Measurements from ENCODE around the gene EMCN.
"Not testable (repeated sequence)": the region's sequence is repeated elsewhere in the genome, so short reads cannot be mapped to it uniquely, and the experiment has no call there.

The EMCN gene

DNA sequence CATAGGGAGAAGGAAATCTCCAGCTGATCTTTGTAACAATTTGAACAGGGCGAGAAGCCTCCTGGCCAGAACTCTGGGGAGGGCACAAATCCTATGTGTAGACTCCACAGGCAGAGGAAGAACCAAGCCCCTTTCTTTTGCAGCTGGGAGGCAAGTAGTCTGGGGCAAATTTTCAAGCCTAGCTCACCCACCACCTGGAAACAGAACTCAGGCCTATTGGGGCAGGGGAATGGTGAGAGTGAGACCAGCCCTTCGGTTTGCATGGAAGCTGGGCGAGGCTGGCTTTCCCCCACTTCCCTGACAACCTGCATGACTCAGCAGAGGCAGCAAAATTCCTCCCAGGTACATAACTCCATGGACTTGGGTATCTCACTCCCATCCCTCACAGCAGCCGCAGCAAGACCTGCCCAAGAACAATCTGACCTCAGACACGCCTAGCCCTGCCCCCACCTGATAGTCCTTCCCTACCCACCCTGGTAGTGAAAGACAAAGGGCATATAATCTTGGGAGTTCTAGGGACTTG, 138.2 kb downstream of the EMCN start:
- no peak for DNase-seq (ENCODE audit: low spot score)

DNA sequence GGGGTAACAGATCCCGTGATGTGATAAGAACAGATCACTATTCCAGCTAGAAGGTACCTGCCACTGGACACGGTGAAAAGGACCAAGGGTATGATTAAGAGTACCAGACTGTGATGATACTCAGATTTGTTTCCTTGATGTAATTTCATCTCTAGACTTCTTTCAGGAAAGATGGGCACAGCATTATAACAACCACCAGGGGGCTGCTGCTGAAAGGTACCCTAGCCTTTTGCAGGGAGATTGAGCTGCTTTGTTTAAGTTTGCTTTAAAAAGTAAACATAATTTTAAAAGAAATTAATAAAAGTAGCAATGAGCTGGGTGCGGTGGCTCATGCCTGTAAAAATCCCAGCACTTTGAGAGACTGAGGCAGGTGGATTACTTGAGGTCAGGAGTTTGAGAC, 145.4 kb downstream of the EMCN start:
- DNase-seq (ENCODE audit: low spot score): no peak

DNA sequence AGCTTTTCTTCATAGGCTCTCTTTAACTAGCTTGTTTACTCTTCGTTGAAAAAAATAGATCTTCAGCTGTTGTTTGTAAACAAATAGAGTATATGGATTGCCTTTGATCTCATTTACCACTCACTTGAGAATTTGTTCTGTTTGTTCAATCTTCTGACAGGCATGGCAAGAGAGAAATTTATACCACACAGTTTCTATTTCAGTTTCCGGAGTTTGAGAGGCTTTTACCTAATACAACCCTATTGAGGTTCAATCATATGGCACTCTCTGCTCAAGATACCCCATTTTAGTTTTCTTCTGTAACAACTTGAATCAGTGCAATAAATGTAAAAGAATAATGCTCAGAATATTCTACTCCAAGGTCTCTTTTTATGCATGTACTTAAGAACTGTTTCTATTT, 148.0 kb downstream of the EMCN start:
- no peak for DNase-seq (ENCODE audit: low spot score)

DNA sequence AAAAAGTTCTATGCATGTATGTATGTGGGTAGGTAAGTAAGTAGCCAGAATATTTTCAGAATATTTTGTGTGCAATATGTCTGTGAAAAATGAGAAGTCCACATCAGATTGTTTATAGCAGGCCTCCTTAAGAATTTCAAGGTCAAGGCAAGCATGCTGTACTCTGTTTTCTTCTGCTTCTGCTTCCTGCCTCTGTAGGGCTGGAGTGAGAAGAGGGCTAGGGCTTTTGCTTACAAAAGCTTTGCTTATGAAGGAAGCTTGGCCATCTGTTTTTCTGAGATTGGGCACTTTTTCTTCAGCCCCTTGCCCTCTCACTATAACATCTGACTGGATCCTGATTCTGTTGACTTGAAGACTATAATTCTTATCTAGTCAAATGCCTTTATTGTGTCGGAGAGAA, 150.4 kb downstream of the EMCN start:
- DNase-seq (ENCODE audit: low spot score): no peak

DNA sequence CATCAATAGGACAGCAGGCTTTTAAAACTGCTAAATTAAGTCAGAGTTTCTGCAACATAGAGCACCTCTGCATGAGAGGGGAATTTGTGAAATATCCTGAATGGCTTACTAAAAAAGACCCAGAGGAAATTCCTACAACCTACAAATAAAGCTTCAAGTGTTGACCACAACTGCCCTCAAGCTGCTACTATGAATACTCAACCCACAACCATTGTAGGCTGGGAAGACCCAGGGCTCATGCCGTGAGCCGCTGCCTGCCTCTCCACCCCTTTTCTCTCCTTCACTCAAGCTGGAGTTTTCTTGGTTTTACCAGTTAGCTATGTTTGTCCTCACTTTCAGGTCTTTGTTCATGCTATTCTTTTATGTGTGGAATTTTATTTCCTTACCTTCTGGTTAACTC, 151.6 kb downstream of the EMCN start:
- DNase-seq (ENCODE audit: low spot score): no peak

DNA sequence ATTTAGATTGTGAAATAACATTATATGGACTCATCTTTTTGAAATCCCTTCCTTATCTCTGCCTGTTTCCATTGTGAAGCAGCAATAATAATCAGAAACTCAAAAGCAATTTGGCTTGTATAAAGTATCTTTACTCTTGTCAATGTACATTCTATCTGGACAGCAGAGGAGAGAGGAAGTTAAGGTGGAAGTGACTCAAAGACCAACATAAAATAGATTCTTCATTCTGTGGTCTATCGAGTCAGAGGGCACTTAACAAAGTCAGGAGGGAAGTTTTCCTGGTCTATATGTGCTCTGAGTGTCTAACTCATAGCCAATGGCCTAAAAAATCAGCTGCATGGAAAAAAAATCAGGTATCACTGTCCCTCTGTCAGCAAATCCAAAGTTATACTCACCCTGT, 155.5 kb downstream of the EMCN start:
- no peak for DNase-seq (ENCODE audit: low spot score)

DNA sequence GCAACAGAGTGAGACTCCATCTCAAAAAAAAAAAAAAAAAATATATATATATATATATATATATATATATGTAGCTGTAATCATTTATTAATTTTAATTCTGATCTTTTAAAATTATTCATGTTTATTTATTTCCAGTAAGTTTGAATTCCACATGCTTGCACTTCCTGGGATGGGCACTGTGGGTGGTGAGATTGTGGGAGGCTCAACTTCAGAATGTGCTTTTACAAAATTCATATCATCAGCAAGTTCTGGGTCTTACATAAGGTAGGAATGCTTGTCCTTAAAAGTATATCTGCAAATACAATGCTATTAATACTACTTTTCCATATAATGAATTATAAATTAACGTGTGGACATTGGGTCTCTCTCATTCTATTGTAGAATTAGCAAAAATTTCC, 156.5 kb downstream of the EMCN start:
- DNase-seq (ENCODE audit: low spot score): no peak

DNA sequence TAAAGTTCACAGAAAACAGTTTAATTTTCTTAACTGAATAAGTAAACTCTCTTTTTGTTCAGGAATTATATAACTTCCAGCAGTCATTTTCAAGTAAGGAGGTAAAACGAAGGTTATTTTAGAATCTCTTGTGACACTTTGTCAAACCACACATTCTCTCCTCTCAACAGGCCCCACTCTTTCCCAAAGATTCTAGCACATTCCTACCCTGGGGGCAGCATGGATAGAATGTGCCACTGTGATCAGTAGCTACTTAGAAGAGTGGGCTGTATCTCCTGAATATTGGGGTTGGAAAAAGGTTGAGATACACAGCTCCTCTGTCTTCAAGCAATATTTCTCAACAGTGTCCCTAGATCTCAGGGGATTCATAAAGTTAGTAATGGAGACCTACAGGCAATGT, 157.6 kb downstream of the EMCN start:
- DNase-seq (ENCODE audit: low spot score): no peak

DNA sequence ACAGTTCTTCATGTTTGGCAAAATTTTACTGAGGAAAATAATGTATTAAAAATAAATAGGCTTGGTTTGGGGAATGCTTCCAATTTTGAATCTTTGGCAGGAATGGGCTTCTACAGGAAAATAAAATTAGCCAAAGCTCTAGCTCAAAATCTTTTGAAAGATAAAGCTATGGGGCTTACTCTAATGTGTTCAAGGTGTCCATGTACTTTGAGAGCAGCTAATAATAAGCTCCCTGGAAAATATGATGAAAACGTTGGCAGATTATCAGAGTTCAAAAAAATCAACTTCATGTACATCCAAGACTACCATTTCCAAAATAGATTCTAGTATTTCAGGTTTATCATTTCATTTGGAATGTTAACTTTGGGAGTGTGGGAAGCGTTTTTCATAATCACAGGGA, 158.4 kb downstream of the EMCN start:
- DNase-seq (ENCODE audit: low spot score): no peak

DNA sequence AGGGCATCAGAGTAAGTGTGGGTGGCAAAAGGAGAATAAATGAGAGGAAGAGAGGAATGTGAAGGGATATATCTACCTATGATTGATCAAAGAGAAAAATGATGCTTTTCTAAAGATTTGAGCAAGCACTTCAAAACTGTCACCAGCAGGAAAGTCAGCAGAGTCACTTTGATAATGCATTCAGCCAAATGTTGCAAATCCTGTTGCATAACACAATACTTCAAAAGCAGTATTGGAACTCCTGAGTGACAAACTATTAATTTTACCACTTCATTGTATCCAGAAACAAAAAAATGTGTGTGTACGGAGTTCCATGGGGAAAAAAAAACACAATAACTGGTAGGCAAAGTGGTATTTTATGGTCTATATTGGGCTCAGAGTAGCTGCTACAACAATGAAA, 160.3 kb downstream of the EMCN start:
- DNase-seq (ENCODE audit: low spot score): no peak

DNA sequence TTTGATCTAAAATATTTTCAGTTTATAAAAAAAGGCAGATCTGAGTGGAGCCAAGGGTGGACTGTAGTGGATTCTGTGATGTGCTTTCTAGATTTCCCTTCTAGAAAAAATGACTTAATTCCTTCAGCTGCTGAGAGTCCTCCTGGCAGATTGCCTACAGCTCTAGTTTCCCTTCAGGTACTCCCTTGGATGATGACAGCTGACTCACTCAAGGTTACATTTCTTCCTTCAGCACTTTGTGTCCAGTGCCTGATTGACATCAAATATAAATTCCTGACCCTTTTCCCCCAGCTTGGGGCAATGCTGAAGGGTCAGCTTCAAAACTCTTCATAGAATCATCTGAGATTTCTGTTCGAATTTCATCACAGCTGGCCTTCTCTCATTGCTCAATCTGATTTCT, 161.7 kb downstream of the EMCN start:
- no peak for DNase-seq (ENCODE audit: low spot score)

DNA sequence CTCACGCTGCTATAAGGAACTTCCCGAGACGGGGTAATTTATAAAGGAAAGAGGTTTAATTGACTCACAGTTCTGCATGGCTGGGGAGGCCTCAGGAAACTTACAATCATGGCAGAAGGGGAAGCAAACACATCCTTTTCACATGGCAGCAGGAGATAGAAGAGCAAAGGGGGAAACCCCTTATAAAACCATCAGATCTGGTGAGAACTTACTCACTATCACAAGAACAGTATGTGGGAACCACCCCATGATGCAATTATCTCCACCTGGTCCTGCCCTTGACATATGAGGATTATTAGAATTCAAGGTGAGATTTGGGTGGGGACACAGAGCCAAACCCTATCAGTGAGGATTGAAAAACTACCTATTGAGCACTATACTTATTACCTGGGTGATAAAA, 165.5 kb downstream of the EMCN start:
- DNase-seq (ENCODE audit: low spot score): not testable (repeated sequence)

DNA sequence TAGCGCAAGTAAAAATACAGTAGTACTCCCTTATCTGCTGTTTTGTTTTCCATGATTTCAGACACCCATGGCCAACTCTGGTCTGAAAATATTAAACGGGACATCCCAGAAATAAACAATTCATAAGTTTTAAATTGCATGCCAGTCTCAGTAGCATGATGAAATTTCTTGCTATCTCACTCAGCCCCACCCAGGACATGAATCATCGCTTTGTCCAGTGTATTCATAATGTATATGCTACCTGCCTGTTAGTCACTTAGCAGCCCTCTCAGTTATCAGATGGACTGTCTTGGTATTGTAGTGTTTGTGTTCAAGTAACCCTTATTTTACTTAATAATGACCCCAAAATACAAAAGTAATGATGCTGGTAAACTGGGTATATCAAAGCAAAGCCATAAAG, 169.3 kb downstream of the EMCN start:
- no peak for DNase-seq (ENCODE audit: low spot score)

DNA sequence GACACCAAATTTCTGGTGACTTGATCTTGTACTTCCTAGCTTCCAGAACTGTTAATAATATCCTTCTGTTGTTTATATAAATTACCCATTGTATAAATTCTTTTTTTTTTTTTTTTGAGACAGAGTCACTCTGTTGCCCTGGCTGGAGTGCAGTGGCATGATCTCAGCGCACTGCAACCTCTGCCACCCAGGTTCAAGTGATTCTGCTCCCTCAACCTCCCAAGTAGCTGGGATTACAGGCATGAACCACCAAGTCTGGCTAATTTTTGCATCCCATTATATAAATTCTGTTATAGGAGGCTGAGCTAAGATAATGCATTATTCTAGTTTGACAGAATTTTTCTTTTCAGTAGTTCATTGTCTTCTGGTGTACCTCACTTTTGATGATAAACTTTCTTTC, 170.6 kb downstream of the EMCN start:
- no peak for DNase-seq (ENCODE audit: low spot score)

DNA sequence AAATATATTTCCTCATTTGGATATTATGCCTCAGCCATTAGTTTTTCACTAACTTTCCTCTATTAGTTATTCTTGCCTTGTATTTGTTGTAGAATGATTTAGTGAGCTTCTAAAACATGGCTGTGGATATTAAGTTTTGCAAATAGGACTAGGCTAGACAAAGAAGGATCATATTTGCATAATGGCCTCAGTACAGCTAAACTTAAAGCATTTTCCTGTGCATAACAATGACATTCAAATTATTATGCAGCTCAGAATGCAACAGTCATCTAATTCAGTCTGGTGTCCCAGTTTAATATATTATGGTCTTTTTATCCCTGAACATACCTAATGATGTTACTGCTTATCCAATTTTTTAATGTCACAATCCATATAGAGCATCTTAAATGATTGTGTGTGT, 172.2 kb downstream of the EMCN start:
- no peak for DNase-seq (ENCODE audit: low spot score)

Measured in AG08395 (cell line).